SK-N-SH (cell line): ENCODE data around the gene ERCC5.

Source experiments
- CTCF ChIP-seq: fragments of 200-600 bp; sonication (generic); IDR thresholded peaks from 2 replicates; pipeline ENCODE4 v1.6.1; 2017; ENCODE audit warnings: antibody characterized with exemption, mild to moderate bottlenecking, moderate library complexity
- EP300 ChIP-seq, 2 experiments: IDR thresholded peaks; 2 replicates each; pipeline versions ENCODE4 v1.4.0 to v1.6.1; 2012; ENCODE audit warnings: borderline replicate concordance in 1 of 2, low read depth in 1 of 2, low read length in 1 of 2
- GATA2 ChIP-seq: sonication (generic); formaldehyde crosslinking; IDR thresholded peaks from 2 replicates; pipeline ENCODE4 v1.5.0; 2020; ENCODE audit warnings: mild to moderate bottlenecking, missing genetic modification reagents
- JUND ChIP-seq: IDR thresholded peaks from 2 replicates; pipeline ENCODE4 v1.4.0; 2012
- POLR2AphosphoS5 ChIP-seq: IDR thresholded peaks from 2 replicates; pipeline ENCODE4 v1.6.1; 2012; ENCODE audit warnings: low read depth, low read length
- RFX5 ChIP-seq: IDR thresholded peaks from 2 replicates; pipeline ENCODE4 v1.6.1; 2012; ENCODE audit warnings: mild to moderate bottlenecking, improper control_type of control experiment, low read length
- RXRA ChIP-seq: IDR thresholded peaks from 2 replicates; pipeline ENCODE4 v1.4.0; 2012; ENCODE audit warnings: low read depth, mild to moderate bottlenecking, borderline replicate concordance
- USF2 ChIP-seq: fragments of 150-350 bp; IDR thresholded peaks from 2 replicates; pipeline ENCODE4 v1.6.1; 2017; ENCODE audit warnings: antibody characterized with exemption, low read length, low read depth, borderline replicate concordance
- YY1 ChIP-seq: IDR thresholded peaks from 2 replicates; pipeline ENCODE4 v1.4.0; 2012; ENCODE audit warnings: low read depth, mild to moderate bottlenecking
- ZBTB33 ChIP-seq: IDR thresholded peaks from 2 replicates; pipeline ENCODE4 v1.4.0; 2012; ENCODE audit warnings: low read depth, borderline replicate concordance

- TF ChIP-seq CTCF (no peak), EP300 (IDR thresholded peaks at IDR 0.05; ENCODE audit: borderline replicate concordance in 1 of 2, low read depth in 1 of 2, low read length in 1 of 2) (no peak), JUND (no peak), USF2 (no peak), POLR2AphosphoS5 (no peak), RXRA (no peak), GATA2 (CRISPR knock-in tag) (no peak), YY1 (no peak), ZBTB33 (no peak), RFX5 (no peak)
These were observed 26.7 kb downstream of the ERCC5 start for GRCh38 chr13:102872531-102872930.
